ENCODE results near the gene GALNT18. TPM values are rescaled to one million over a fixed set of nuclear protein-coding genes. Genes with fewer than 3 reads are reported as not detected.

The GALNT18 gene
- total RNA-seq, 8 experiments from 2014 or later = 5.3 to 13.2 (median 8.2) TPM

- H3K27ac ChIP-seq = no peak overlapping the region
- H3K4me3 ChIP-seq = no peak overlapping the region
- 25 to 92% (median 76%) methylated on average over 1 to 4 of the region's 5 CpGs; no CpG with 5 or more reads in 1 of the 10 experiments for WGBS, 10 experiments
- ATAC-seq (replicated peaks in 6 of 8) = peak in 3 of 8 experiments; percentile 42 to 93 (median 83)
- in situ Hi-C loops (cut with MboI; ENCODE audit: low pct_unique_long_range_greater_than_20kb in 2 of 9, low sequenced_read_pairs in 9 of 9, unreplicated experiment in 9 of 9) = no loop called here
- no peaks in the 10 kb centered on the region for H3K4me1 ChIP-seq (replicated peaks in 1 of 2)
Observed at GRCh38 chr11:11524436-11525061, 97.3 kb downstream of the GALNT18 start.

GRCh38 chr11:11522591-11522990, 99.2 kb downstream of the GALNT18 start:
- no peak overlapping the region for H3K27ac ChIP-seq
- no peak overlapping the region for H3K4me3 ChIP-seq
- 88 to 100% (median 90%) methylated on average over 1 to 4 of the region's 4 CpGs; no CpG with 5 or more reads in 5 of the 10 experiments for WGBS, 10 experiments
- in situ Hi-C loops (cut with MboI; ENCODE audit: low pct_unique_long_range_greater_than_20kb in 2 of 9, low sequenced_read_pairs in 9 of 9, unreplicated experiment in 9 of 9) = no loop called here
- H3K4me1 ChIP-seq (replicated peaks in 1 of 2) = no peaks in the 10 kb centered on the region
- no peak for ATAC-seq (replicated peaks in 6 of 8)

GRCh38 chr11:11521306-11522002, 100.4 kb downstream of the GALNT18 start:
- 64 to 86% (median 78%) methylated on average over 1 to 13 of the region's 13 CpGs; no CpG with 5 or more reads in 1 of the 10 experiments for WGBS, 10 experiments
- no peaks in the 10 kb centered on the region for H3K4me1 ChIP-seq (replicated peaks in 1 of 2)
- no peak overlapping the region for H3K27ac ChIP-seq
- in situ Hi-C loops (cut with MboI; ENCODE audit: low pct_unique_long_range_greater_than_20kb in 2 of 9, low sequenced_read_pairs in 9 of 9, unreplicated experiment in 9 of 9) = no loop called here
- no peak overlapping the region for H3K4me3 ChIP-seq
- ATAC-seq (replicated peaks in 6 of 8) = no peak

GRCh38 chr11:11520231-11521015, 101.4 kb downstream of the GALNT18 start:
- 40 to 100% (median 87%) methylated on average over 1 to 5 of the region's 14 CpGs; no CpG with 5 or more reads in 4 of the 10 experiments for WGBS, 10 experiments

GRCh38 chr11:11519184-11519583, 102.6 kb downstream of the GALNT18 start:
- in situ Hi-C loops (cut with MboI; ENCODE audit: low pct_unique_long_range_greater_than_20kb in 2 of 9, low sequenced_read_pairs in 9 of 9, unreplicated experiment in 9 of 9) = no loop called here
- no peak overlapping the region for H3K27ac ChIP-seq

More at GRCh38 chr11:11520231-11521015, 101.4 kb downstream of the GALNT18 start:
- peak in 4 of 8 experiments; percentile 24 to 38 (median 28) for ATAC-seq (replicated peaks in 6 of 8)
- Histone ChIP-seq H3K4me3 (no peak overlapping the region), H3K4me1 (replicated peaks in 1 of 2) (no peaks in the 10 kb centered on the region), H3K27ac (no peak overlapping the region)
- in situ Hi-C loops (cut with MboI; ENCODE audit: low pct_unique_long_range_greater_than_20kb in 2 of 9, low sequenced_read_pairs in 9 of 9, unreplicated experiment in 9 of 9) = no loop called here

GRCh38 chr11:11514246-11514645, 107.6 kb downstream of the GALNT18 start:
- in situ Hi-C loops (cut with MboI; ENCODE audit: low pct_unique_long_range_greater_than_20kb in 2 of 9, low sequenced_read_pairs in 9 of 9, unreplicated experiment in 9 of 9) = no loop called here
- 50 to 100% (median 97%) methylated on average over 1 to 3 of the region's 3 CpGs; no CpG with 5 or more reads in 6 of the 10 experiments for WGBS, 10 experiments
- Histone ChIP-seq H3K4me3 (no peak overlapping the region), H3K27ac (no peak overlapping the region), H3K4me1 (replicated peaks in 1 of 2) (peaks cover 27 to 32% of the 10 kb centered on the region in 2 donors)
- no peak for ATAC-seq (replicated peaks in 6 of 8)

More at GRCh38 chr11:11519184-11519583, 102.6 kb downstream of the GALNT18 start:
- Histone ChIP-seq H3K4me1 (replicated peaks in 1 of 2) (peaks cover under 1 to 3% of the 10 kb centered on the region in 2 donors), H3K4me3 (no peak overlapping the region)
- peak; percentile 49 to 82 (median 62) for ATAC-seq (replicated peaks in 6 of 8)
- WGBS, 10 experiments = 40 to 100% (median 84%) methylated on average over 1 to 3 of the region's 4 CpGs; no CpG with 5 or more reads in 6 of the 10 experiments

- no peak for ATAC-seq (replicated peaks in 6 of 8)
- H3K4me1 ChIP-seq (replicated peaks in 1 of 2) = peaks cover 27 to 36% of the 10 kb centered on the region in 2 donors
- in situ Hi-C loops (cut with MboI; ENCODE audit: low pct_unique_long_range_greater_than_20kb in 2 of 9, low sequenced_read_pairs in 9 of 9, unreplicated experiment in 9 of 9) = no loop called here
- no peak overlapping the region for H3K27ac ChIP-seq
- WGBS, 10 experiments = 57 to 100% (median 83%) methylated on average over 2 to 3 of the region's 3 CpGs; no CpG with 5 or more reads in 1 of the 10 experiments
- H3K4me3 ChIP-seq = no peak overlapping the region
Observed at GRCh38 chr11:11513422-11513821, 108.4 kb downstream of the GALNT18 start.

GRCh38 chr11:11512929-11513328, 108.9 kb downstream of the GALNT18 start:
- in situ Hi-C loops (cut with MboI; ENCODE audit: low pct_unique_long_range_greater_than_20kb in 2 of 9, low sequenced_read_pairs in 9 of 9, unreplicated experiment in 9 of 9) = no loop called here
- 87 to 100% (median 100%) methylated on average over 2 to 4 of the region's 4 CpGs; no CpG with 5 or more reads in 4 of the 10 experiments for WGBS, 10 experiments

GRCh38 chr11:11512502-11512901, 109.3 kb downstream of the GALNT18 start:
- WGBS, 10 experiments = 60 to 85% (median 80%) methylated on average over 1 to 2 of the region's 6 CpGs; no CpG with 5 or more reads in 7 of the 10 experiments
- no peak for ATAC-seq (replicated peaks in 6 of 8)
- Histone ChIP-seq H3K4me3 (no peak overlapping the region), H3K27ac (no peak overlapping the region), H3K4me1 (replicated peaks in 1 of 2) (peaks cover 27 to 41% of the 10 kb centered on the region in 2 donors)
- in situ Hi-C loops (cut with MboI; ENCODE audit: low pct_unique_long_range_greater_than_20kb in 2 of 9, low sequenced_read_pairs in 9 of 9, unreplicated experiment in 9 of 9) = no loop called here

More at GRCh38 chr11:11512929-11513328, 108.9 kb downstream of the GALNT18 start:
- peaks cover 27 to 41% of the 10 kb centered on the region in 2 donors for H3K4me1 ChIP-seq (replicated peaks in 1 of 2)
- no peak for ATAC-seq (replicated peaks in 6 of 8)
- H3K27ac ChIP-seq = no peak overlapping the region
- H3K4me3 ChIP-seq = no peak overlapping the region

GRCh38 chr11:11512090-11512489, 109.7 kb downstream of the GALNT18 start:
- peak in 1 of 8 experiments; percentile 45 for ATAC-seq (replicated peaks in 6 of 8)

GRCh38 chr11:11510939-11511338, 110.9 kb downstream of the GALNT18 start:
- Histone ChIP-seq H3K4me1 (replicated peaks in 1 of 2) (peaks cover 27 to 41% of the 10 kb centered on the region in 2 donors), H3K4me3 (no peak overlapping the region), H3K27ac (peak overlapping the region; percentile 20 to 59)
- WGBS, 10 experiments = 0 to 29% (median 7%) methylated on average over 1 to 6 of the region's 10 CpGs; no CpG with 5 or more reads in 3 of the 10 experiments
- ATAC-seq (replicated peaks in 6 of 8) = peak; percentile 79 to 94 (median 90)
- in situ Hi-C loops (cut with MboI; ENCODE audit: low pct_unique_long_range_greater_than_20kb in 2 of 9, low sequenced_read_pairs in 9 of 9, unreplicated experiment in 9 of 9) = no loop called here

More at GRCh38 chr11:11512090-11512489, 109.7 kb downstream of the GALNT18 start:
- Histone ChIP-seq H3K27ac (no peak overlapping the region), H3K4me1 (replicated peaks in 1 of 2) (peaks cover 27 to 41% of the 10 kb centered on the region in 2 donors), H3K4me3 (no peak overlapping the region)
- 17 to 96% (median 44%) methylated on average over 1 to 6 of the region's 6 CpGs; no CpG with 5 or more reads in 3 of the 10 experiments for WGBS, 10 experiments
- in situ Hi-C loops (cut with MboI; ENCODE audit: low pct_unique_long_range_greater_than_20kb in 2 of 9, low sequenced_read_pairs in 9 of 9, unreplicated experiment in 9 of 9) = no loop called here

GRCh38 chr11:11505692-11506091, 116.1 kb downstream of the GALNT18 start:
- H3K4me3 ChIP-seq = no peak overlapping the region
- H3K4me1 ChIP-seq (replicated peaks in 1 of 2) = peaks cover 5 to 28% of the 10 kb centered on the region in 2 donors
- 54 to 100% (median 88%) methylated on average over 1 to 3 of the region's 3 CpGs; no CpG with 5 or more reads in 1 of the 10 experiments for WGBS, 10 experiments
- H3K27ac ChIP-seq = no peak overlapping the region
- ATAC-seq (replicated peaks in 6 of 8) = peak in 1 of 8 experiments; percentile 52
- in situ Hi-C loops (cut with MboI; ENCODE audit: low pct_unique_long_range_greater_than_20kb in 2 of 9, low sequenced_read_pairs in 9 of 9, unreplicated experiment in 9 of 9) = no loop called here
